ENCODE data around the gene FUBP3. TPM values are rescaled to one million over a fixed set of nuclear protein-coding genes. Genes with fewer than 3 reads are reported as not detected.

FUBP3 gene
- total RNA-seq, 6 donors from 2014 or later: 28.7 to 139 (median 43.6) TPM

DNA sequence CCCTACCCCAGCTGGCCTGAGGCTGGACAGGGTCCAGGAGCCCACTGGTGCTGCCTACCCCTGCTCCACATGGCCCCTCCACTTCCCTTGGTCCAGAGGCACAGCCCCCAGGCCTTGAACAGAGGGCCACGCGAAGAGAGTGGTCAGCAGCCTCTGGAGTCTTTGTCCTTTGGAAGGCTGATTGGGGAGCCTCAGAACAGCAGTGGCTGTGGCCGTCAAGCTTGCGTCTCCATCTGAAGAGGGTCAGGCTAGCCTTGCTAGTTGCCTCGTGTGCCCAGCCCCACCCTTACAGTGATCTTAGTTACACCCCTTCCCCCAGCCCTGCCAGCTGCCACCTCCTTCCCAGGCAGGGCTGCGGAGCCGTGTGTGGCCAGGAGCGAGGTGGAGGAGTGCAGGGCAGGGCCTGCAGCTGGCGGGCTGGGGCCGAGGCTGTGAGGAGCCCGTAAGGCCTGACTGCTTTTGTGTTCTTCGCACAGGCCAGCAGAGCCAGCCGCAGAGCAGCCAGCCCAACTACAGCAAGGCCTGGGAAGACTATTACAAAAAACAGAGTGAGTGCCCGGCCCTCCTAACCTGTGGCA, 54.9 kb downstream of the FUBP3 start:
- H3K27me3 ChIP-seq: no peaks in the 10 kb centered on the region
- no peak overlapping the region for H3K4me3 ChIP-seq
- ATAC-seq (ENCODE audit: low FRiP score in 2 of 2) (peak in 1 of 2 donors; percentile 9), DNase-seq (no peak)
- no peaks in the 10 kb centered on the region for H3K9me3 ChIP-seq
- WGBS, 2 donors: 90 to 94% methylated on average over 5 to 14 of the region's 14 CpGs
- H3K36me3 ChIP-seq: peaks cover 36 to 95% (median 82%) of the 10 kb centered on the region in 4 donors
- TF ChIP-seq POLR2A (IDR thresholded peaks at IDR 0.05) (no peak), CTCF (IDR thresholded peaks at IDR 0.05) (no peak)
- H3K27ac ChIP-seq: no peak overlapping the region
- no peaks in the 10 kb centered on the region for H3K4me1 ChIP-seq

- 83 to 88% methylated on average over 6 to 8 of the region's 8 CpGs for WGBS, 2 donors
- H3K9me3 ChIP-seq: no peaks in the 10 kb centered on the region
- H3K36me3 ChIP-seq: peaks cover 36 to 90% (median 79%) of the 10 kb centered on the region in 4 donors
- no peak for ATAC-seq (ENCODE audit: low FRiP score in 2 of 2)
- no peak overlapping the region for H3K4me3 ChIP-seq
- no peaks in the 10 kb centered on the region for H3K4me1 ChIP-seq
- TF ChIP-seq EP300 (IDR thresholded peaks at IDR 0.05): no peak
- no peak for TF ChIP-seq CTCF (IDR thresholded peaks at IDR 0.05)
- no peak for TF ChIP-seq POLR2A (IDR thresholded peaks at IDR 0.05)
- TF ChIP-seq POLR2AphosphoS5 (IDR thresholded peaks at IDR 0.05): no peak
- H3K27me3 ChIP-seq: no peaks in the 10 kb centered on the region
- no peak overlapping the region for H3K27ac ChIP-seq
- no peak for DNase-seq
Measured at GRCh38 chr9:130634801-130635200, 55.4 kb downstream of the FUBP3 start.

DNA sequence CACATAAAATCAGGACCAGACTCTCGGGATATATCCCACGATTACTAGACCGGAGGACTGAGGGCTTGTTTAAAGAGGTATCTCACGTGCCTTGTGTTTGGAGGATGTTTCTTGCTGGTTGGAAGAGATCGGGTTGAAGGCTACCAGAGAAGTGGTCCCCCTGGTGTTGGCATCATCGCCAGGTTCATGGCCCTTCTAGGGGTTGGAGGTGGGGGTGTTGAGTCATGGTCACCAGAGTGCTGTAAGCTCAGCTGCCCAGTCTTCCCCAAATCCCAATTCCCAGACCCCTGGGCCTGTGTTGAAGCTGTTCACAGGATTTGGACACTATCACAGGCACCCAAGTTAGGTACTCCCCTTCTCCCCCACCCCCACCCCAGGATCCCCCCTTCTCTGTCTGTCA, 55.9 kb downstream of the FUBP3 start:
- no peak for DNase-seq
- no peak overlapping the region for H3K27ac ChIP-seq
- H3K4me3 ChIP-seq: no peak overlapping the region
- no peaks in the 10 kb centered on the region for H3K4me1 ChIP-seq
- TF ChIP-seq EP300 (IDR thresholded peaks at IDR 0.05) (no peak), POLR2A (IDR thresholded peaks at IDR 0.05) (no peak), CTCF (IDR thresholded peaks at IDR 0.05) (no peak), POLR2AphosphoS5 (IDR thresholded peaks at IDR 0.05) (no peak)
- 95 to 98% methylated on average over 6 of the region's 6 CpGs for WGBS, 2 donors
- no peaks in the 10 kb centered on the region for H3K27me3 ChIP-seq
- H3K36me3 ChIP-seq: peaks cover 32 to 85% (median 74%) of the 10 kb centered on the region in 4 donors
- no peak for ATAC-seq (ENCODE audit: low FRiP score in 2 of 2)
- H3K9me3 ChIP-seq: no peaks in the 10 kb centered on the region

DNA sequence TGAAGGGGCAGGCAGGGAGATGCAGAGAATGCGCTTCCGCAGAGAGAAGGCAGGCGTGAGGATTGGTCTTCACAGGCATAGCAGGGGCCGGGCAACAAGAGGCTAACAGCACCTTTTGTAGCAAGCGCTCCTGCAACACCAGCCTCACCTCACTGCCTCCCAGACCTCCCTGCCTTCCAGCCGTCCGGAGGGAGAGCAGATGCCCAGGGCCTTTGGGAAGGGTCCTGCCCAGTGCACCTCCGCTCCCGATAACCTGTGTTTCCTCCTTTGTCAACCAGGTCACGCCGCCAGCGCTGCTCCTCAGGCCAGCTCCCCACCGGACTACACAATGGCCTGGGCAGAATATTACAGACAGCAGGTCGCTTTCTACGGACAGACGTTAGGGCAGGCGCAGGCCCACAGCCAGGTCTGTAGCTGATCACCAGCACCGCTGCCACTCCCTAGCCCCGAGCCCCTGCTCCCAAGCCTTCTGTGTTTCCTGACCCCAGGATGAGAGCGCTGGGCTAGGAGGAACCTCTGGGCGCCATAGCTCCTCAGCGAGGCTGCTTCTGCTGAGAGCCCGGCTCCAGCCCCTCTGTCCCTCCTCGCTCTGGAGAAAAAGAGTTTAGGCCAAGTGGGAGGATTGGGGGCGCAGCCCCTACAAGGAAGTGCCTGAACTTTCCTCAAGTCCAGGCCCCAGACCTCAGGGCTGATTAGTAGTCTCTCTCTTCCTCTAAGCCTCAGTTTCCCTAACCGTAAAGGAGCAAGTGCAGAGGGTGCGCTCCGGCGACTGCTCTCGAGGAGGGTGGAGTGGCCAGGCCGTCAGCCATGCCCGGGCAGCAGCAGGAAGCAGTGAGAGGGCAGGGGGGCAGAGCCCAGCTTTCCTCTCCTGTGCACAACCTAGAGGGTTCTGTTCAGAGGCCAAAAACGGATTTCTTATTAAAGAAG, 56.6 kb downstream of the FUBP3 start:
- Histone ChIP-seq H3K27me3 (no peaks in the 10 kb centered on the region), H3K4me3 (no peak overlapping the region), H3K9me3 (no peaks in the 10 kb centered on the region), H3K4me1 (no peaks in the 10 kb centered on the region), H3K36me3 (peaks cover 26 to 78% (median 67%) of the 10 kb centered on the region in 4 donors), H3K27ac (no peak overlapping the region)
- TF ChIP-seq POLR2A (IDR thresholded peaks at IDR 0.05) (no peak), POLR2AphosphoS5 (IDR thresholded peaks at IDR 0.05) (no peak), EP300 (IDR thresholded peaks at IDR 0.05) (no peak), CTCF (IDR thresholded peaks at IDR 0.05) (no peak)
- WGBS, 2 donors: 94 to 96% methylated on average over 17 to 32 of the region's 33 CpGs
- no peak for DNase-seq
- ATAC-seq (ENCODE audit: low FRiP score in 2 of 2): no peak

Data from upper lobe of left lung (tissue), 6 donors.